ENCODE data around the gene TPX2.

TPX2 gene

GRCh38 chr20:31830406-31830981 is 91.4 kb downstream of the TPX2 start:
- no peak overlapping the region for H3K4me3 ChIP-seq (ENCODE audit: extremely low read depth, insufficient read depth, low read length, poor library complexity, severe bottlenecking)
- H3K27ac ChIP-seq (ENCODE audit: low read depth, low read length, severe bottlenecking), result no peak overlapping the region
- WGBS, 2 experiments (ENCODE audit: insufficient coverage in 2 of 2), result 91 to 95% methylated on average over 4 to 5 of the region's 8 CpGs
- H3K36me3 ChIP-seq (ENCODE audit: control insufficient read depth, insufficient read depth, low read length), result no peaks in the 10 kb centered on the region
- no peaks in the 10 kb centered on the region for H3K9me3 ChIP-seq (ENCODE audit: control insufficient read depth, low read length)
- peaks cover 17% of the 10 kb centered on the region for H3K4me1 ChIP-seq (ENCODE audit: control insufficient read depth, insufficient read depth, low read length, poor library complexity, severe bottlenecking)

GRCh38 chr20:31831211-31831610 is 92.1 kb downstream of the TPX2 start:
- H3K36me3 ChIP-seq (ENCODE audit: control insufficient read depth, insufficient read depth, low read length), result no peaks in the 10 kb centered on the region
- H3K9me3 ChIP-seq (ENCODE audit: control insufficient read depth, low read length), result no peaks in the 10 kb centered on the region
- H3K27ac ChIP-seq (ENCODE audit: low read depth, low read length, severe bottlenecking), result no peak overlapping the region
- 76 to 94% methylated on average over 3 to 6 of the region's 6 CpGs for WGBS, 2 experiments (ENCODE audit: insufficient coverage in 2 of 2)
- H3K4me1 ChIP-seq (ENCODE audit: control insufficient read depth, insufficient read depth, low read length, poor library complexity, severe bottlenecking), result peaks cover 24% of the 10 kb centered on the region
- H3K4me3 ChIP-seq (ENCODE audit: extremely low read depth, insufficient read depth, low read length, poor library complexity, severe bottlenecking), result no peak overlapping the region

GRCh38 chr20:31831771-31832306 is 92.7 kb downstream of the TPX2 start:
- H3K27ac ChIP-seq (ENCODE audit: low read depth, low read length, severe bottlenecking), result no peak overlapping the region
- no peaks in the 10 kb centered on the region for H3K9me3 ChIP-seq (ENCODE audit: control insufficient read depth, low read length)
- peaks cover 30% of the 10 kb centered on the region for H3K4me1 ChIP-seq (ENCODE audit: control insufficient read depth, insufficient read depth, low read length, poor library complexity, severe bottlenecking)
- no peaks in the 10 kb centered on the region for H3K36me3 ChIP-seq (ENCODE audit: control insufficient read depth, insufficient read depth, low read length)
- H3K4me3 ChIP-seq (ENCODE audit: extremely low read depth, insufficient read depth, low read length, poor library complexity, severe bottlenecking), result no peak overlapping the region
- 93 to 98% methylated on average over 15 to 17 of the region's 17 CpGs for WGBS, 2 experiments (ENCODE audit: insufficient coverage in 2 of 2)

GRCh38 chr20:31833130-31833930 is 94.2 kb downstream of the TPX2 start:
- H3K36me3 ChIP-seq (ENCODE audit: control insufficient read depth, insufficient read depth, low read length), result no peaks in the 10 kb centered on the region
- no peaks in the 10 kb centered on the region for H3K9me3 ChIP-seq (ENCODE audit: control insufficient read depth, low read length)
- no peak overlapping the region for H3K4me3 ChIP-seq (ENCODE audit: extremely low read depth, insufficient read depth, low read length, poor library complexity, severe bottlenecking)
- peak overlapping the region; percentile 60 for H3K27ac ChIP-seq (ENCODE audit: low read depth, low read length, severe bottlenecking)
- H3K4me1 ChIP-seq (ENCODE audit: control insufficient read depth, insufficient read depth, low read length, poor library complexity, severe bottlenecking), result peaks cover 43% of the 10 kb centered on the region
- WGBS, 2 experiments (ENCODE audit: insufficient coverage in 2 of 2), result 68 to 70% methylated on average over 14 of the region's 14 CpGs

- H3K4me1 ChIP-seq (ENCODE audit: control insufficient read depth, insufficient read depth, low read length, poor library complexity, severe bottlenecking), result peaks cover 48% of the 10 kb centered on the region
- WGBS, 2 experiments (ENCODE audit: insufficient coverage in 2 of 2), result 84 to 85% methylated on average over 14 to 17 of the region's 20 CpGs
- H3K27ac ChIP-seq (ENCODE audit: low read depth, low read length, severe bottlenecking), result peak overlapping the region; percentile 60
- no peak overlapping the region for H3K4me3 ChIP-seq (ENCODE audit: extremely low read depth, insufficient read depth, low read length, poor library complexity, severe bottlenecking)
- H3K9me3 ChIP-seq (ENCODE audit: control insufficient read depth, low read length), result no peaks in the 10 kb centered on the region
- H3K36me3 ChIP-seq (ENCODE audit: control insufficient read depth, insufficient read depth, low read length), result no peaks in the 10 kb centered on the region
Measured at GRCh38 chr20:31833931-31834521, 94.9 kb downstream of the TPX2 start.

- H3K4me3 ChIP-seq (ENCODE audit: extremely low read depth, insufficient read depth, low read length, poor library complexity, severe bottlenecking), result no peak overlapping the region
- H3K4me1 ChIP-seq (ENCODE audit: control insufficient read depth, insufficient read depth, low read length, poor library complexity, severe bottlenecking), result peaks cover 48% of the 10 kb centered on the region
- WGBS, 2 experiments (ENCODE audit: insufficient coverage in 2 of 2), result 89 to 93% methylated on average over 8 to 9 of the region's 9 CpGs
- peak overlapping the region; percentile 59 for H3K27ac ChIP-seq (ENCODE audit: low read depth, low read length, severe bottlenecking)
- H3K36me3 ChIP-seq (ENCODE audit: control insufficient read depth, insufficient read depth, low read length), result no peaks in the 10 kb centered on the region
- H3K9me3 ChIP-seq (ENCODE audit: control insufficient read depth, low read length), result no peaks in the 10 kb centered on the region
Measured at GRCh38 chr20:31835554-31835953, 96.5 kb downstream of the TPX2 start.

GRCh38 chr20:31835977-31836852 is 97.1 kb downstream of the TPX2 start:
- peak overlapping the region; percentile 59 for H3K27ac ChIP-seq (ENCODE audit: low read depth, low read length, severe bottlenecking)
- no peaks in the 10 kb centered on the region for H3K9me3 ChIP-seq (ENCODE audit: control insufficient read depth, low read length)
- 46 to 69% methylated on average over 6 to 10 of the region's 14 CpGs for WGBS, 2 experiments (ENCODE audit: insufficient coverage in 2 of 2)
- no peaks in the 10 kb centered on the region for H3K36me3 ChIP-seq (ENCODE audit: control insufficient read depth, insufficient read depth, low read length)
- H3K4me3 ChIP-seq (ENCODE audit: extremely low read depth, insufficient read depth, low read length, poor library complexity, severe bottlenecking), result no peak overlapping the region
- peaks cover 53% of the 10 kb centered on the region for H3K4me1 ChIP-seq (ENCODE audit: control insufficient read depth, insufficient read depth, low read length, poor library complexity, severe bottlenecking)

- no peaks in the 10 kb centered on the region for H3K36me3 ChIP-seq (ENCODE audit: control insufficient read depth, insufficient read depth, low read length)
- no peaks in the 10 kb centered on the region for H3K9me3 ChIP-seq (ENCODE audit: control insufficient read depth, low read length)
- H3K4me1 ChIP-seq (ENCODE audit: control insufficient read depth, insufficient read depth, low read length, poor library complexity, severe bottlenecking), result peaks cover 59% of the 10 kb centered on the region
- no peak overlapping the region for H3K4me3 ChIP-seq (ENCODE audit: extremely low read depth, insufficient read depth, low read length, poor library complexity, severe bottlenecking)
- 76 to 90% methylated on average over 4 to 5 of the region's 5 CpGs for WGBS, 2 experiments (ENCODE audit: insufficient coverage in 2 of 2)
- H3K27ac ChIP-seq (ENCODE audit: low read depth, low read length, severe bottlenecking), result peak overlapping the region; percentile 0
Measured at GRCh38 chr20:31836853-31837608, 97.9 kb downstream of the TPX2 start.

- no peak overlapping the region for H3K4me3 ChIP-seq (ENCODE audit: extremely low read depth, insufficient read depth, low read length, poor library complexity, severe bottlenecking)
- WGBS, 2 experiments (ENCODE audit: insufficient coverage in 2 of 2), result 47 to 68% methylated on average over 2 of the region's 3 CpGs
- no peaks in the 10 kb centered on the region for H3K9me3 ChIP-seq (ENCODE audit: control insufficient read depth, low read length)
- peaks cover 67% of the 10 kb centered on the region for H3K4me1 ChIP-seq (ENCODE audit: control insufficient read depth, insufficient read depth, low read length, poor library complexity, severe bottlenecking)
- H3K27ac ChIP-seq (ENCODE audit: low read depth, low read length, severe bottlenecking), result peak overlapping the region; percentile 68
- H3K36me3 ChIP-seq (ENCODE audit: control insufficient read depth, insufficient read depth, low read length), result no peaks in the 10 kb centered on the region
Measured at GRCh38 chr20:31837896-31838397, 98.9 kb downstream of the TPX2 start.
